ENCODE measurements around the gene ARID5B. TPM values are rescaled to one million over a fixed set of nuclear protein-coding genes. Genes with fewer than 3 reads are reported as not detected.

The ARID5B gene
- total RNA-seq, 2 experiments from 2014 or later: 49.2 to 51.3 TPM

DNA sequence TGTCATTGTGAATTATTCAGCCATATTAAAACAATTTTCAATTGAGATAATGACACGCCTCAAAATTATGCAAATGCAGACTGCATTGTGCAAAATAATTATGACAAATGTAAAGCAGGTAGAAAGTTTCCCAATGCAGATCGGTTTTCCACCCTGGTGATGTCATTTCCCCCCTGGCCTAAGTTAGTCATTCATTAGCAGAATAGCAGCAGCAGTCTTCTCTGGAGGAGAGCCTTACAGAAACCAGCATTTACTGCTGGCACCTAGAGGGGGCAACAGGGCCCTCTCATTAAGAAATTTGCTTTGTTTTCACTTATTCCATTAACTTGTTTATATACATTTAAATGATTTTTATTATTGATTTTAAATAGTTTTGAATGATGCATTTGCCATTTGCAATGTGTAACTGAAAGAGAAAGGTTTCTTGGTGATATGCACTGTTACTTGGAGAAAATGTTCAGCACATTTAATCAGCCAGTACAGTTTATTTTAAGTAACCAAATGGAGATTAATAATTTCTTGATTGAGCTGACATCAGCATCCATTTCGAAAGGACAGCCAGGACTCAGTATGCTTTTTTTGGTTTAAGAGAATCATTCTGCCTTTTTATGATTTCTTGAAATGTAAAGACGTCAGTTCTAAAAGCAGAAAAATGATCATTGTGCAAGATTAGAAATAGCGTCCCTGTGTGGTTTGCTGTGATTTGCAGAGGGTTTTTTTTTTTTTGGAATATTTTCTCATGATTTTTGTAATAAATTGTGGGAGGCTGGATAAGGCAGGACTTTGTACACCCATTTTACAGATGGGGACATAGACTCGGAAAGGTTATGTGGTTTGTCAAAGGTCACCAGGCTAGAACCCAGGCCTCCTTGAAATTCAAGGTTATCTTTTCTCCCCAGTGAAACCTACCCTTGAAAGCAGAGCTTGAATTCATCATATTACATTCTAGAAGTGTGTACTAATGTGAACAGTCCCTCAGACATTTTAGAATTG is 3.5 kb downstream of the ARID5B start:
- H3K9me3 ChIP-seq (ENCODE audit: control insufficient read depth in 1 of 2, insufficient read depth in 1 of 2, low read length in 2 of 2): no peaks in the 10 kb centered on the region
- Mint-ChIP-seq H3K4me3 (peak overlapping the region; percentile 94), H3K4me1 (ENCODE audit: low read depth) (peaks cover 45% of the 10 kb centered on the region), H3K27me3 (no peaks in the 10 kb centered on the region), H3K9me3 (no peaks in the 10 kb centered on the region), H3K27ac (peak overlapping the region; percentile 91), H3K36me3 (ENCODE audit: low read depth) (peaks cover 36% of the 10 kb centered on the region)
- DNase-seq (peak in 7 of 14 experiments; percentile 9 to 72 (median 51)), ATAC-seq (ENCODE audit: poor library complexity) (no peak)
- intact Hi-C loops (cut with DNase I, micrococcal nuclease): loop anchor here (2.0 to 10.0 kb wide), 5 partner anchors 34 to 910 kb away; partner anchors contain the start of gene EGR2 (in 1 of the 2)
- H3K27ac ChIP-seq (ENCODE audit: low read depth in 1 of 2, low read length in 2 of 2): no peak overlapping the region
- ChIA-PET POLR2A (interaction anchor here (0.6 to 3.5 kb wide), 7 partner anchors 8 to 241 kb away, joined by 3 to 20 read pairs (median 5); no protein-coding TSS in a partner anchor), CTCF (interaction anchor here (0.5 to 3.8 kb wide), 10 partner anchors 8 to 340 kb away, joined by 3 to 14 read pairs (median 4); no protein-coding TSS in a partner anchor)
- H3K4me1 ChIP-seq (ENCODE audit: insufficient read depth, low read length): peaks cover 3% of the 10 kb centered on the region
- H3K4me3 ChIP-seq (ENCODE audit: low read length): peak overlapping the region; percentile 92
- H3K36me3 ChIP-seq (ENCODE audit: insufficient read depth, low read length): peaks cover 4% of the 10 kb centered on the region
- H3K27me3 ChIP-seq (ENCODE audit: control insufficient read depth in 1 of 2, insufficient read depth in 2 of 2, low read length in 2 of 2): no peaks in the 10 kb centered on the region
- TF ChIP-seq, protein P1, sequence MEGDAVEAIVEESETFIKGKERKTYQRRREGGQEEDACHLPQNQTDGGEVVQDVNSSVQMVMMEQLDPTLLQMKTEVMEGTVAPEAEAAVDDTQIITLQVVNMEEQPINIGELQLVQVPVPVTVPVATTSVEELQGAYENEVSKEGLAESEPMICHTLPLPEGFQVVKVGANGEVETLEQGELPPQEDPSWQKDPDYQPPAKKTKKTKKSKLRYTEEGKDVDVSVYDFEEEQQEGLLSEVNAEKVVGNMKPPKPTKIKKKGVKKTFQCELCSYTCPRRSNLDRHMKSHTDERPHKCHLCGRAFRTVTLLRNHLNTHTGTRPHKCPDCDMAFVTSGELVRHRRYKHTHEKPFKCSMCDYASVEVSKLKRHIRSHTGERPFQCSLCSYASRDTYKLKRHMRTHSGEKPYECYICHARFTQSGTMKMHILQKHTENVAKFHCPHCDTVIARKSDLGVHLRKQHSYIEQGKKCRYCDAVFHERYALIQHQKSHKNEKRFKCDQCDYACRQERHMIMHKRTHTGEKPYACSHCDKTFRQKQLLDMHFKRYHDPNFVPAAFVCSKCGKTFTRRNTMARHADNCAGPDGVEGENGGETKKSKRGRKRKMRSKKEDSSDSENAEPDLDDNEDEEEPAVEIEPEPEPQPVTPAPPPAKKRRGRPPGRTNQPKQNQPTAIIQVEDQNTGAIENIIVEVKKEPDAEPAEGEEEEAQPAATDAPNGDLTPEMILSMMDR (IDR thresholded peaks at IDR 0.05): no peak

DNA sequence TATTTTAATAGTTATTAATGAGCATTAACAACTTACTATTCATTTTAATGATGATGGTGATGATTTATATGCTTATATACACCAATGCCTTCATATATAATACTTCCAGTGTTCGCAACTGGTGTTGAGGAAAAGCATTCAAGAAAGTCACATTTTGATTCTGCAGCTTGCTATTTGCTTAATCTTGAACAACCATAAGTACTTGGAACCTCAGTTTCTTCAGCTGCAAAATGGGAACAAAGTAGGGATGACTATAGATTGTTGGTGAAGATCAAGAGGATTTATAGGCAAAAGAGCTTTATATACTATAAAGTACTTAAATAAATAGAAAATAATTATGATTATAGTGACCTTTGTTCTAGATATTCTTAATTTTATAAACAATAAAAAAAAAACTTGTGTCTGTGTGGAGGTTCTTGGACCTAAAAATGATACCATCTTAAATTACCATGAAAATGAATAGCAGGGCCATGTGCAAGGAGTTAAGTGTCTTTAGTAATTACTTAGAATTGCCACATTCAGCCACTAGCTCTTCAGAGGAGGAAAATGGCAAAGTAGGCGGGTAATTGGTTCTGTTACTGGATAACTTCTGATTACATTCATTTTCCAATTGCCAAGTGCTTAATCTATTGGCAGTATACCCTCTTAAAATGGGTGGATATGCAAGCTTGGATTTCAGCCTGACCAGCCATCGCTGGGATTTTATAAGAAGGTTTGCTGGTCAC is 4.5 kb downstream of the ARID5B start:
- DNase-seq (no peak), ATAC-seq (ENCODE audit: poor library complexity) (no peak)
- TF ChIP-seq, protein P1 (IDR thresholded peaks at IDR 0.05): no peak
- H3K4me1 ChIP-seq (ENCODE audit: insufficient read depth, low read length): peaks cover 7% of the 10 kb centered on the region
- ChIA-PET CTCF (interaction anchor here (0.5 to 2.3 kb wide), 8 partner anchors 9 to 339 kb away, joined by 3 to 13 read pairs (median 4); no protein-coding TSS in a partner anchor), POLR2A (interaction anchor here (0.6 to 2.0 kb wide), 6 partner anchors 9 to 240 kb away, joined by 3 to 11 read pairs (median 4); no protein-coding TSS in a partner anchor)
- H3K9me3 Mint-ChIP-seq: no peaks in the 10 kb centered on the region
- H3K36me3 Mint-ChIP-seq (ENCODE audit: low read depth): peaks cover 36% of the 10 kb centered on the region
- no peak overlapping the region for H3K4me3 ChIP-seq (ENCODE audit: low read length)
- no peaks in the 10 kb centered on the region for H3K27me3 Mint-ChIP-seq
- H3K27me3 ChIP-seq (ENCODE audit: control insufficient read depth in 1 of 2, insufficient read depth in 2 of 2, low read length in 2 of 2): no peaks in the 10 kb centered on the region
- no peak overlapping the region for H3K27ac ChIP-seq (ENCODE audit: low read depth in 1 of 2, low read length in 2 of 2)
- peaks cover 52% of the 10 kb centered on the region for H3K4me1 Mint-ChIP-seq (ENCODE audit: low read depth)
- H3K9me3 ChIP-seq (ENCODE audit: control insufficient read depth in 1 of 2, insufficient read depth in 1 of 2, low read length in 2 of 2): no peaks in the 10 kb centered on the region
- H3K27ac Mint-ChIP-seq: peak overlapping the region; percentile 91
- intact Hi-C loops (cut with DNase I, micrococcal nuclease): loop anchor here in 1 of 2 experiments (2.0 to 10.0 kb wide), 2 partner anchors 33 to 909 kb away; partner anchors contain the start of gene EGR2
- peaks cover 4% of the 10 kb centered on the region for H3K36me3 ChIP-seq (ENCODE audit: insufficient read depth, low read length)
- peak overlapping the region; percentile 14 for H3K4me3 Mint-ChIP-seq

DNA sequence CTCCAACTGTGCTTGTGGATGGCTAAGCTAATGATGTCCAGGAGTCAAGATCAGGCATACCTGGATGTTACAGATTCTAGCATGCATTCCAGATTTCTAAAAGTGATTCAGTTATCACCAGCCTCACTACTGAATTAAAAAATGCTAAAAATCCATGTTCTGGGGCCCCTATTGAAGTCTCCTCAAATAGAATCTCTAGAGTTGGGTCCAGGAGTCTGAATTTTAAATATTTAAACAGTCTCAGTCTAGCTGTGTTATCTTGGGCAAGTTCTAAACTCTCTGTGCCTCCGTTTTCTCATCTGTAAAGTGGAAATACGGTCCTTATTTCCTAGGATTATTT is 5.0 kb downstream of the ARID5B start:
- no peak for ATAC-seq (ENCODE audit: poor library complexity)
- TF ChIP-seq, protein P1 (IDR thresholded peaks at IDR 0.05): no peak

More for the DNA sequence above, 5.0 kb downstream of the ARID5B start:
- Mint-ChIP-seq H3K27me3 (no peaks in the 10 kb centered on the region), H3K27ac (no peak overlapping the region), H3K4me3 (no peak overlapping the region), H3K9me3 (no peaks in the 10 kb centered on the region), H3K36me3 (ENCODE audit: low read depth) (peaks cover 34% of the 10 kb centered on the region), H3K4me1 (ENCODE audit: low read depth) (peaks cover 58% of the 10 kb centered on the region)
- Histone ChIP-seq H3K36me3 (ENCODE audit: insufficient read depth, low read length) (peaks cover 4% of the 10 kb centered on the region), H3K9me3 (ENCODE audit: control insufficient read depth in 1 of 2, insufficient read depth in 1 of 2, low read length in 2 of 2) (no peaks in the 10 kb centered on the region), H3K27ac (ENCODE audit: low read depth in 1 of 2, low read length in 2 of 2) (no peak overlapping the region), H3K4me3 (ENCODE audit: low read length) (no peak overlapping the region), H3K27me3 (ENCODE audit: control insufficient read depth in 1 of 2, insufficient read depth in 2 of 2, low read length in 2 of 2) (no peaks in the 10 kb centered on the region), H3K4me1 (ENCODE audit: insufficient read depth, low read length) (peaks cover 8% of the 10 kb centered on the region)
- no peak for DNase-seq
- CTCF ChIA-PET: interaction anchor here (0.8 to 2.3 kb wide), 4 partner anchors 9 to 132 kb away, joined by 3 to 13 read pairs (median 7); no protein-coding TSS in a partner anchor
- intact Hi-C loops (cut with DNase I, micrococcal nuclease): loop anchor here in 1 of 2 experiments (10.0 kb wide), 1 partner anchor 908 kb away; the partner anchor contains the start of gene EGR2
- POLR2A ChIA-PET: interaction anchor here (0.6 to 2.0 kb wide), 6 partner anchors 10 to 150 kb away, joined by 3 to 11 read pairs (median 4); no protein-coding TSS in a partner anchor
